IPS-11a (cell line): ENCODE data around the gene TLE2.

Experiments
- H3K4me3 ChIP-seq: one replicate; pipeline ENCODE4 v1.5.1; 2013; ENCODE audit warnings: low read depth, low read length, control low read depth

Gene TLE2

GRCh38 chr19:3029065-3029923 is at the start of gene TLE2:
Gene TLE2 (minus strand): TSS chr19:3029280. CDS start chr19:3028904, 376 bp downstream.
- H3K4me3 ChIP-seq, result peak within 1 kb of the TSS; percentile 13

GRCh38 chr19:3075605-3076431 is 46.7 kb upstream of the TLE2 start:
- H3K4me3 ChIP-seq, result no peak overlapping the region

GRCh38 chr19:3073931-3074595 is 45.0 kb upstream of the TLE2 start:
- H3K4me3 ChIP-seq, result no peak overlapping the region

DNA sequence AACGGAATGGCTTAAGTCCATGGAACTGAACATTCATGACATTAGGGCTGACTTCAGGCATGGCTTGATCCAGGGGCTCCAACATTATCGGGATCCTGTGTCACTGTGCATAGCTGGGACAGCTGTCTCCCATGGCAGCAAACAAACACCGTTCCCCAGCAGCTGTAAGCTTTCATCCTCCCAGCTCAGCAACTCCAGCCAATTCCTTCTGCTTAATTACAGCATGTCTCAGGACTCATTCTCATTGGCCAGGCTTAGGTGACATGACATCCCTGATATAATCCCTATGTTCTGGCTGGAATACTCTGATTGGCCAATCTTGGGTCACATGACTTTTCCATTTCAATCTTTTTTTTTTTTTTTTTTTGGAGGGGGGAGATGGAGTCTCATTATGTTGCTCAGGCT is 44.1 kb upstream of the TLE2 start:
- H3K4me3 ChIP-seq, result no peak overlapping the region

DNA sequence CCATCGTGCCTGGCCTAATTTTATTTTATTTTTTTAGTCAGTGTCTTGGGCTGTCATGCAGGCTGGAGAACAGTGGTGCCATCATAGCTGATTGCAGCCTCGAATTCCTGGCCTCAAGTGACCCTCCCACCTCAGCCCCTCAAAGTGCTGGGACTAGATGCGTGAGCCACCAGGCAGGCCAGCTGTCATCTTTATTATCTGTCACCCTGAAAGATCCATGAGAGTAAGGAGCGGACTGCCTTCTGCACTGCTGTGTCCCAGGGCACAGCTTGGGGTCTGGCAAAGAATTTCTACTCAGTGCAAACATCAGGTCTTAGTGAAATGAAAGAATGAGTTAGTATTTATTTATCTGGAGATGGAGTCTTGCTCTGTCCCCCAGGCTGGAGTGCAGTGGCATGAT is 42.7 kb upstream of the TLE2 start:
- no peak overlapping the region for H3K4me3 ChIP-seq

DNA sequence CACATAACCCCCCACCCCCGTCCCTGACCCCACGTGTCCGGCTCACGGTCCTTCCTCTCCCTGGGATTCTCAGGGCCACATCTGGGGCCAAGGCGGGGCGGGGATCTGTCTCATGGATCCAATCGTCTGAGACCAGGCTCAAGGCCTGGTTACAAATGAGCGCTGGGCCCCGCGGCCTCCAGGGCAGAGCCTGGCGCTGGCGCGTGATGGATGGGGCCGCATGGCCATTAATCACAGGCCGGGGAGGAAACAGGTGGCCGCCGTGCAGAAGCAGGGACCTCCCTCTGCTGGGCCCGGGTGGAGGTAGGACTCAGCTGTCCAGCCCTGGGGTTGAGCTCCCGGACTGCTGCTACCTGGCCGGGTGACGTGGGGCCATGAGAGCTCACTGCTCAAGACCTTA is 39.0 kb upstream of the TLE2 start:
- no peak overlapping the region for H3K4me3 ChIP-seq

DNA sequence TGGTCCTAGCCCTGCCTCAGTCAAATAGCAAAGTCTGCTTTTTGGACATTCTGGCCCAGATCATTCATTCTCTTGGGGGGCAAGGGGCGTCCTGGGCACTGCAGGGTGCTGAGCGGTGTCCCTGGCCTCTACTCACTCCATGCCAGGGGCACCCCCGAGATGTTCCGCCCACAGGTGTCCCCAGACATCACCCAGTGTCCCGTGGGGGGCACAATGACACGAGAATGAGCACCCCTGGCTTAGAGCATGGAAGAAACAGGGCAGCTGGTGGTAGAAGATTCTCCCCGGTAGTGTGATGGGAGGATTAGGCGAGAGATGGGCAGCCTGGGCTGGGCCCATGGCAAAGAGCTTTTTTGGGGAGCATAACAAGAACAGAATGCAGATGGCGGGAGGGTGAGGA is 38.5 kb upstream of the TLE2 start:
- no peak overlapping the region for H3K4me3 ChIP-seq

DNA sequence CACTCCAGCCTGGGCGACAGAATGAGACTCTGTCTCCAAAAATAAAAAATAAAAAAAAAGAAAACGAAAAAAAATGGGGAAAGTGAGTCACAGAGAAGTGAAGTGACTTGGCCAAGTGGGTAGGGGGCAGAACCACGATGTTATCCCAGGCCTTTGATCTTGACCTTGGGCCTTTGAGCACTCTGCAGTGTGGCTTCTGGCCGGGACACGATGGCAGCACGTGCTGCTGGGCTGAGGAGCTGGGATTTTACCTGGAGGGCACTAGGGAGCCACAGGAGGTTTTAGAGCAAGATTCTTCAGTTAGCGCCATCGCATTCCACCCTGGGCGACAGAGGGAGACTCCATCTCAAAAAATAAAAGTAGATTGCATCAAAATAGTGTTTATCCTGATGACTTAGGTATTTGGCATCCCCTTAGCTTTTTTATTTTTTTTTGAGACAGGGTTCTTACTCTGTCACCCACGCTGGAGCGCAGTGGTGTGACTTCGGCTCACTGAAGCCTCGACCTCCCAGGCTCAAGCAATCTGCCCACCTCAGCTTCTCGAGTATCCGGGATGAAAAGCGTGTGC is 37.5 kb upstream of the TLE2 start:
- no peak overlapping the region for H3K4me3 ChIP-seq

GRCh38 chr19:3065675-3066357 is 36.7 kb upstream of the TLE2 start:
- H3K4me3 ChIP-seq, result no peak overlapping the region

GRCh38 chr19:3064011-3064330 is 34.9 kb upstream of the TLE2 start:
- no peak overlapping the region for H3K4me3 ChIP-seq

DNA sequence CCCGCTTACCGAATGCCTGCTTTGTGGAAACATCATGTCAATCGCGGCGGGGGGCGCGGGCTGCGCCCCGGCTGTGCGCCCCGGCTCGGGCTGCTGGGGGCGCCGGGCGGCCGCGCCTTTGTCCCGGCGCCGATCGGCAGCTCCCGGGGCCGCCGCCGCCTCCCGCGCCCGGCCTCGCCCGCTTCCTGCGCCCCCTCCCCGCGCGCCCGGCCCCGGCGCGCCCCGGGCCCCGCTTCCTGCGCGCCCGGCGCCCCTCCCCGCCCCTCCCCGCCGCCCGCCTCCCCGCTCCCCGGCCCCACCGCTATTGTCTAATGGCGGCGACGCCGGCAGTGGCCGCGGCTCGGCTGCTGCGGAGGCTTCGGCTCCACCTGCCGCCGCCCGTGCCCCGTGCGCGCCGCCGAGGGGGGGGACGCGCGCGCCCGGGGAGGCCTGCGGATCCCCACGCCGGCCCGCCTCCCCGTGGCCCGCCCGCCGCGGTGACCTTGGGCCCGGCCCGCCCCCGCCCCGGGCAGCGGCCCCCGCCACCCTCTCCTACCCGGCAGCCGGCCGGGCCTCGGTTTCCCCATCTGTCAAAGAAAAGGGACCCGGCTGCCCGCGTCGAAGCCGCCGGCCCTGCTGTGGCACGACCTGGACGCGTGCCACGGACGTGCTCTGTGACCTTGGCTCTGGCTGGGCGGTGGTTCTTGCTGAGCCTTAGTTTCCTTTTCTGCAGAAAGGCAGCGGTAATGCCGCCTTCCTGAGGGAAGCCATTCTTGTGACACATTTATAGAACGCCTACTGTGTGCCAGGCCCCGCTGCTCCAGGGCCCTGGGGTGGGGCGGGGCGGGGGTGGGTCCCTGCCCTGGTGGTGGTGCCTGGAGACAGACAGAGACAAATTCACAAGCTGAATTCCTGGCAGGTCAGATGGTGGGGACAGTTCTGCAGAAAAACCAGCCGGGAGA is 33.4 kb upstream of the TLE2 start, which contains the start of gene TLE5:
Gene TLE5, minus strand, starts transcription at position 331 of the 941 bp plus-strand sequence. Its CDS starts 295 bp downstream, at position 36.
- peak within 1 kb of the TSS; percentile 66 for H3K4me3 ChIP-seq

- H3K4me3 ChIP-seq, result peak overlapping the region; percentile 66
Measured at GRCh38 chr19:3061182-3062161, 32.4 kb upstream of the TLE2 start.

DNA sequence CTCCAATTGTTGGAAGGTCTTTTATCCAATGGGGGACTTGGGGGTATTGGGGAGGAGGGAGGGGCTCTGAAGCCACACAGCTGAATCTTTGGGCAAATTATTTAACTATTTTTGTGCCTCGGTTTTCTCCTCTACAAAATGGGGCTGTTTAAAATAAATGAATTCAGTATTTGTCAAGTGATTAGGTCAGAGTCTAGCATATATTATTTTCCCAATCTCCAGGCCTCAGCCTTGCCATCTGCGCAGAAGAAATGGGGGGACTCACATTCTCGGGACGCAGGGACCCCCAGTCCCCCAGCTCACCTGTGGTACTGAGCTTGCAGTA is 31.7 kb upstream of the TLE2 start:
- H3K4me3 ChIP-seq, result peak overlapping the region; percentile 66

GRCh38 chr19:3059653-3060052 is 30.6 kb upstream of the TLE2 start:
- no peak overlapping the region for H3K4me3 ChIP-seq

DNA sequence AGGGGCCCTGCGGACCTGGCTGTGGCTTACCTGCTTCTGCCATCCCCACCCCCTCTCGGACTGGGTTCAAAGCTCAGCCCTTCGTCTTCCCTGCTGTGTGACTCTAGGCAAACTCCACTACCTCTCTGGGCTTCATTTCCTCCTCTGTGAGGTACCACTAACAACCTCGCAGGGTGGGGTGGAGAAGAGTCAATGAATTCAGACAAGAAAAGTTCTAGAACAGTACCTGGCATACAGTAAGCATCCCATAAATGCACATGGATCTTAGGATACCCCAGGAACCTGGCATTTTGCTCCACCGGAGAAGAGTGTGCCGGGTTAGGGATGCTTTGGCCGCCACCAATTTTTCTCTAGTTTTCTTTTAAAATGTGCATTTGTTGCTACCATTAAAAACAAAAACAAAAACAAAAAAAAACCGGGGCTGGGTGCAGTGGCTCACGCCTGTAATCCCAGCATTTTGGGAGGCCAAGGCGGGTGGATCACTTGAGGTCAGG is 29.8 kb upstream of the TLE2 start:
- no peak overlapping the region for H3K4me3 ChIP-seq

- no peak overlapping the region for H3K4me3 ChIP-seq
Measured at GRCh38 chr19:3058009-3058820, 29.1 kb upstream of the TLE2 start.

GRCh38 chr19:3057275-3057714 is 28.2 kb upstream of the TLE2 start:
- no peak overlapping the region for H3K4me3 ChIP-seq
